ENCODE measurements around the gene TMEM151A.

The TMEM151A gene

GRCh38 chr11:66338276-66339161 is 46.8 kb downstream of the TMEM151A start:
- DNase-seq, result no peak

- DNase-seq, result no peak
Measured at GRCh38 chr11:66339162-66339675, 47.5 kb downstream of the TMEM151A start.

- no peak for DNase-seq
Measured at GRCh38 chr11:66339686-66340483, 48.2 kb downstream of the TMEM151A start.

- DNase-seq, result no peak
Measured at GRCh38 chr11:66340596-66341501, 49.2 kb downstream of the TMEM151A start.

- no peak for DNase-seq
Measured at GRCh38 chr11:66341502-66342126, 49.9 kb downstream of the TMEM151A start.

GRCh38 chr11:66343176-66343575 is 51.5 kb downstream of the TMEM151A start:
- no peak for DNase-seq

GRCh38 chr11:66344550-66345315 is 53.0 kb downstream of the TMEM151A start, which contains the start of gene BRMS1:
BRMS1 (minus strand) TSS chr11:66345104; CDS start chr11:66342234, 2,870 bp downstream.
- peak; percentile 95 for DNase-seq

GRCh38 chr11:66345316-66345649 is 53.6 kb downstream of the TMEM151A start:
- no peak for DNase-seq
